Stomach (tissue), 9 donors: ENCODE results near the gene GSG1L2. TPM values are rescaled to one million over a fixed set of nuclear protein-coding genes. Genes with fewer than 3 reads are reported as not detected.
"Not testable (repeated sequence)": the region's sequence is repeated elsewhere in the genome, so short reads cannot be mapped to it uniquely, and the experiment has no call there.

Experiments used
- DNase-seq, 2 donors: peaks; one replicate each; pipeline versions ENCODE4 v3.0.0 to v3.0.0-alpha.2; 2013 to 2019
- H3K27ac ChIP-seq, 5 donors: fragments of 200-600 bp in 4 of 5; sonication (generic) in 4 of 5; one replicate each; pipeline ENCODE4 v1.5.1; 2013 to 2019; ENCODE audit warnings: mild to moderate bottlenecking in 1 of 5, moderate library complexity in 1 of 5
- H3K27me3 ChIP-seq, 3 donors: fragments of 200-600 bp; sonication (generic); one replicate each; pipeline ENCODE4 v1.5.1; 2017 to 2019; ENCODE audit warnings: mixed run types in 1 of 3
- H3K36me3 ChIP-seq, 4 donors: fragments of 200-600 bp; sonication (generic); 1 replicate in 3 of 4; 2 replicates in 1 of 4; pipeline ENCODE4 v1.5.1; 2016 to 2019
- H3K4me1 ChIP-seq, 4 donors: fragments of 200-600 bp; sonication (generic); one replicate each; pipeline ENCODE4 v1.5.1; 2016 to 2019
- H3K4me3 ChIP-seq, 4 donors: fragments of 200-600 bp; sonication (generic) in 3 of 4; one replicate each; pipeline ENCODE4 v1.5.1; 2016 to 2019; ENCODE audit warnings: mild to moderate bottlenecking in 1 of 4
- H3K9me3 ChIP-seq, 4 donors: fragments of 200-600 bp; sonication (generic); one replicate each; pipeline ENCODE4 v1.5.1; 2016 to 2019
- CTCF ChIP-seq, 7 experiments: fragments of 450-650 bp in 4 of 7; fragments of 200-600 bp in 3 of 7; sonication (generic) in 3 of 7; IDR thresholded peaks; one replicate each; pipeline ENCODE4 v1.5.1; 2016 to 2019; ENCODE audit warnings: antibody characterized with exemption in 7 of 7, control low read depth in 2 of 7, mild to moderate bottlenecking in 1 of 7
- EP300 ChIP-seq: sonication (generic); formaldehyde crosslinking; IDR thresholded peaks from one replicate; pipeline ENCODE4 v1.6.1; 2017; ENCODE audit warnings: antibody characterized with exemption
- POLR2A ChIP-seq, 4 donors: fragments of 450-650 bp; IDR thresholded peaks; one replicate each; pipeline ENCODE4 v1.6.1; 2016; ENCODE audit warnings: antibody characterized with exemption in 4 of 4, control low read depth in 2 of 4, mild to moderate bottlenecking in 1 of 4, moderate library complexity in 1 of 4
- POLR2AphosphoS5 ChIP-seq, 3 donors: sonication (generic); formaldehyde crosslinking; IDR thresholded peaks; one replicate each; pipeline ENCODE4 v1.6.1; 2016; ENCODE audit warnings: antibody characterized with exemption in 3 of 3
- WGBS, 5 donors: extraction: QIAGEN DNeasy Blood & Tissue Kit in 3 of 5; methylation state at CpG; one replicate each; pipeline versions ENCODE4 v1.1.5 to v1.1.7; 2013 to 2018; 5-methylcytosine and 5-hydroxymethylcytosine counted together
- intact Hi-C: fragments of 100-400 bp; cut with DNase I; formaldehyde crosslinking; loops from one replicate; pipeline ENCODE4 v1.15.1; 2023; ENCODE audit warnings: low total_unique reads
- polyA plus RNA-seq, 3 donors: library from polyadenylated mRNA; stranded (reverse); fragments of 200-250 nt; gene quantifications; one replicate each; pipeline ENCODE4 v1.2.3, GENCODE V29; 2013
- total RNA-seq, 5 donors: library from RNA; depleted of rRNA; stranded (reverse); fragments of >200 nt; gene quantifications; one replicate each; pipeline versions ENCODE4 v1.1.0 to v1.2.3, GENCODE V29; 2014 to 2016
- donor health status: healthy with polysubstance abuse.
- donor health status: Bipolar disorder and iron deficiency.
- donor health status: healthy.

Gene GSG1L2
- total and polyA plus RNA-seq, 8 donors = not detected

- peak in 1 of 2 donors; percentile 38 for DNase-seq
- Histone ChIP-seq H3K36me3 (no peaks in the 10 kb centered on the region), H3K27me3 (peaks cover 0 to 4% (median 0%) of the 10 kb centered on the region in 3 donors), H3K27ac (no peak within 1 kb of the TSS), H3K4me3 (no peak within 1 kb of the TSS), H3K9me3 (no peaks in the 10 kb centered on the region), H3K4me1 (peaks cover 0 to 10% (median 5%) of the 10 kb centered on the region in 4 donors)
- TF ChIP-seq POLR2A (IDR thresholded peaks at IDR 0.05) = no peak
- no peak for TF ChIP-seq CTCF (IDR thresholded peaks at IDR 0.05)
- no peak for TF ChIP-seq POLR2AphosphoS5 (IDR thresholded peaks at IDR 0.05)
- TF ChIP-seq EP300 = no peak
- WGBS, 5 donors = 65 to 76% (median 69%) methylated on average over 15 of the region's 15 CpGs
- intact Hi-C loops = no loop called here
These were observed 30.7 kb downstream of the GSG1L2 start, which contains the start of gene DHRS7C for GRCh38 chr17:9790889-9791876. Gene DHRS7C, minus strand, starts transcription at chr17:9791592. Its CDS starts 308 bp downstream, at chr17:9791284.

DNA sequence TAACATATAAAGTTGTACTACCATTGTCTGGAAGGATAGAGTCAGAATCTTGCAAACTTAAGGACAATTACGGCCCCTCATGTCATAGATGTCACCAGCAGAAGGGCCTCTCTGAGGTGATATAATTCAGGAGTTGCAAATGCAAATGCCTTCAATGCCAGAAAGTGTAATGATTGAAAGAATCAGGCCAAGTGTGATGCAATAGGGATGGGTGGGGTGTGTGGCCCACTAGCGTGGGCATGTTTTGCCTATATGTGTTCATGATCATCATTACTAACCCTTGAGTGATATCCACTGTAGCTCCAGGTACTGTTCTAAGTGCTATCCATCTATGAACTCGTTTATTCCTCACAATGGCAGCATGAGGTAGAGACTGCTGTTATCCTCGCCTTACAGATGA lies 31.6 kb downstream of the GSG1L2 start:
- intact Hi-C loops = no loop called here
- TF ChIP-seq EP300 (no peak), POLR2AphosphoS5 (IDR thresholded peaks at IDR 0.05) (no peak), POLR2A (IDR thresholded peaks at IDR 0.05) (no peak)
- Histone ChIP-seq H3K36me3 (no peaks in the 10 kb centered on the region), H3K4me1 (peaks cover 0 to 10% (median 5%) of the 10 kb centered on the region in 4 donors), H3K27me3 (no peaks in the 10 kb centered on the region), H3K4me3 (no peak overlapping the region), H3K9me3 (no peaks in the 10 kb centered on the region), H3K27ac (no peak overlapping the region)
- no peak for DNase-seq
- WGBS, 5 donors = 65 to 88% (median 72%) methylated on average over 4 of the region's 4 CpGs

GRCh38 chr17:9788601-9789000 lies 33.3 kb downstream of the GSG1L2 start:
- no peaks in the 10 kb centered on the region for H3K36me3 ChIP-seq
- H3K27me3 ChIP-seq = no peaks in the 10 kb centered on the region
- intact Hi-C loops = no loop called here
- peaks cover 0 to 10% (median 5%) of the 10 kb centered on the region in 4 donors for H3K4me1 ChIP-seq
- TF ChIP-seq POLR2A (IDR thresholded peaks at IDR 0.05) = no peak
- no peaks in the 10 kb centered on the region for H3K9me3 ChIP-seq
- WGBS, 5 donors = 64 to 77% (median 65%) methylated on average over 8 of the region's 8 CpGs
- no peak overlapping the region for H3K4me3 ChIP-seq
- DNase-seq = no peak
- no peak overlapping the region for H3K27ac ChIP-seq

DNA sequence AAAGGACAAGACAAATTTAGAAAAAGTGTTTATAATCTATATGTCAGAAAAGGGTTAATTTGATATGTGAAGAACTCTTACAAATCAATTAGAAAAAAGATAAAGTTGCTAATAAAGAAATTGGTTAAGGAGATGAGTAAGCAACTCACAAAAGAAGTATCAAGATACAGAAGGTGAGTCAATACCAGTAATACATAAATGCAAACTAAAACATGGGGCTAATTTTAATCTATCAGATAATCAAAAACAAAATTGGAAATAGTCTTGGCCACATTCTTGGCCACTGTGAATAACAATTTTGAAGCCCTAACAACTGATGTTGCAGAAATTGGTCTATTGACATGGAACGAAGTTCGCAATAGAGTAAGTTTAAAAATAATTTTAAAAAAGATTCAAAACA lies 37.3 kb downstream of the GSG1L2 start:
- DNase-seq = no peak
- Histone ChIP-seq H3K4me3 (no peak overlapping the region), H3K27ac (no peak overlapping the region), H3K27me3 (peaks cover 0 to 14% (median 0%) of the 10 kb centered on the region in 3 donors), H3K9me3 (no peaks in the 10 kb centered on the region), H3K36me3 (no peaks in the 10 kb centered on the region), H3K4me1 (no peaks in the 10 kb centered on the region)
- WGBS, 5 donors = 96 to 99% (median 97%) methylated on average over 2 of the region's 2 CpGs
- TF ChIP-seq EP300 (no peak), CTCF (IDR thresholded peaks at IDR 0.05) (no peak), POLR2A (IDR thresholded peaks at IDR 0.05) (no peak), POLR2AphosphoS5 (IDR thresholded peaks at IDR 0.05) (no peak)
- intact Hi-C loops = no loop called here

- H3K36me3 ChIP-seq, H3K27ac ChIP-seq, H3K9me3 ChIP-seq, intact Hi-C loops, H3K4me3 ChIP-seq, DNase-seq, H3K4me1 ChIP-seq: not testable (repeated sequence)
- 89 to 94% (median 91%) methylated on average over 5 of the region's 5 CpGs for WGBS, 5 donors
- H3K27me3 ChIP-seq = peaks cover 0 to 14% (median 0%) of the 10 kb centered on the region in 3 donors
These were observed 38.4 kb downstream of the GSG1L2 start for GRCh38 chr17:9783465-9783864.
